Fibroblast of mammary gland (primary cell): ENCODE results near the gene RMC1.
A peak's percentile ranks its signal among the peaks of the same experiment; 100 is the strongest.

Source experiments
- DNase-seq: peaks from one replicate; pipeline ENCODE4 v3.0.0-alpha.2; 2010; ENCODE audit warnings: low read depth
- H3K4me3 ChIP-seq: 2 replicates; pipeline ENCODE4 v1.5.1; 2011; ENCODE audit warnings: low read depth, mild to moderate bottlenecking, low read length, moderate library complexity; ENCODE audit not compliant: control insufficient read depth
- TF ChIP-seq, protein P1 (sequence below): conservative IDR thresholded peaks from 2 replicates; pipeline ENCODE4 v1.5.1; 2011; ENCODE audit warnings: low read depth, low read length, inconsistent platforms; ENCODE audit not compliant: control insufficient read depth, insufficient read depth

The RMC1 gene

DNA sequence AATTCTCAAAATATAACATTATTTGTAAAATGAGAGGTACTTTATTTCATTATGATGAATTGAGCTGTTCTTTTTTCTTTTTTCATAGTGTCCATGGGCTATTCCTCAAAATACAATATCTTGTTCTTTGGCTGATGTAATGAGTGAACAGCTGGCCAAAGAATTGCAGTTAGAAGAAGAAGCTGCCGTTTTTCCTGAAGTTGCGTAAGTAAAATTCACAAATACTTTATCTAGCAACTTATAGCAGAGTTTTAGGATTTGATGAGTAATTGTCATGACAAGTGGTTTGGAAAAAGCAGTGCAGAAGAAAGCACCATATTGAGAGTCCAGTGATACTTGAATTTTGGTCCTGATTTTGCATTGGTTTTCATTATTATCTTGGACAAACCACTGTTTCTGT lies 40.4 kb upstream of the RMC1 start:
- TF ChIP-seq, protein P1, sequence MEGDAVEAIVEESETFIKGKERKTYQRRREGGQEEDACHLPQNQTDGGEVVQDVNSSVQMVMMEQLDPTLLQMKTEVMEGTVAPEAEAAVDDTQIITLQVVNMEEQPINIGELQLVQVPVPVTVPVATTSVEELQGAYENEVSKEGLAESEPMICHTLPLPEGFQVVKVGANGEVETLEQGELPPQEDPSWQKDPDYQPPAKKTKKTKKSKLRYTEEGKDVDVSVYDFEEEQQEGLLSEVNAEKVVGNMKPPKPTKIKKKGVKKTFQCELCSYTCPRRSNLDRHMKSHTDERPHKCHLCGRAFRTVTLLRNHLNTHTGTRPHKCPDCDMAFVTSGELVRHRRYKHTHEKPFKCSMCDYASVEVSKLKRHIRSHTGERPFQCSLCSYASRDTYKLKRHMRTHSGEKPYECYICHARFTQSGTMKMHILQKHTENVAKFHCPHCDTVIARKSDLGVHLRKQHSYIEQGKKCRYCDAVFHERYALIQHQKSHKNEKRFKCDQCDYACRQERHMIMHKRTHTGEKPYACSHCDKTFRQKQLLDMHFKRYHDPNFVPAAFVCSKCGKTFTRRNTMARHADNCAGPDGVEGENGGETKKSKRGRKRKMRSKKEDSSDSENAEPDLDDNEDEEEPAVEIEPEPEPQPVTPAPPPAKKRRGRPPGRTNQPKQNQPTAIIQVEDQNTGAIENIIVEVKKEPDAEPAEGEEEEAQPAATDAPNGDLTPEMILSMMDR: no peak
- H3K4me3 ChIP-seq: no peak overlapping the region
- DNase-seq: peak; percentile 51

DNA sequence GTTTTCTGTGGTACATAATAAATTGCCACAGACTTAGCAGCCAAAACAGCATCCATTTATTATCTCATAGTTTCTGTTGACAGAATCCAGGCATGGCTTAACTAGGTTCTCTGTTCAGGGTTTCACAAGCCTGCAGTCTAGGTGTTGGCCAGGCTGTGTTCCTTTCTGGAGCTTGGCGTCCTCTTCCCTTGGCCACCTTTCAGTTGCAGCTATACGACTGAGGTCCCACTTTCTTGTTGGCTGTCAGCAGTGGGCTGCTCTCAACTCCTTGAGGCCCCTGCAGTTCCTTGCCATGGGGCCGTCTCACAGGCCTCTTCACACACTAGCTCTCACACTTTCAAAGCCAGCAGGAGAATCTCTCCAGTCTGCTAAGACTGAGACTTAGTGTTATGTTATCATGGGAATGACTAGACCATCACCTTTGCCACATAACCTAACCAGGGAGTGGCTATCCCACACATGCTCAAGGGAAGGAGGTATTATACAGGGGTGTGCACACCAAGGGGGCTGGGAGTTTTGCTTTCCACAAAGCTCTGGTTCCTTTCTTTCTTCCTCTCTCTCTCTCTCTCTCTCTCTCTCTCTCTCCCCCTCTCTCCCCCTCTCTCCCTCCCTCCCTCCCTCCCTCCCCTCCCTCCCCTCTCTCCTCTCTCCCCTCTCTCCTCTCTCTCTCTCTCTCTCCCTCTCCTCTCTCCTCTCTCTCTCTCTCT lies 34.4 kb upstream of the RMC1 start:
- TF ChIP-seq, protein P1: no peak
- no peak overlapping the region for H3K4me3 ChIP-seq
- DNase-seq: no peak

DNA sequence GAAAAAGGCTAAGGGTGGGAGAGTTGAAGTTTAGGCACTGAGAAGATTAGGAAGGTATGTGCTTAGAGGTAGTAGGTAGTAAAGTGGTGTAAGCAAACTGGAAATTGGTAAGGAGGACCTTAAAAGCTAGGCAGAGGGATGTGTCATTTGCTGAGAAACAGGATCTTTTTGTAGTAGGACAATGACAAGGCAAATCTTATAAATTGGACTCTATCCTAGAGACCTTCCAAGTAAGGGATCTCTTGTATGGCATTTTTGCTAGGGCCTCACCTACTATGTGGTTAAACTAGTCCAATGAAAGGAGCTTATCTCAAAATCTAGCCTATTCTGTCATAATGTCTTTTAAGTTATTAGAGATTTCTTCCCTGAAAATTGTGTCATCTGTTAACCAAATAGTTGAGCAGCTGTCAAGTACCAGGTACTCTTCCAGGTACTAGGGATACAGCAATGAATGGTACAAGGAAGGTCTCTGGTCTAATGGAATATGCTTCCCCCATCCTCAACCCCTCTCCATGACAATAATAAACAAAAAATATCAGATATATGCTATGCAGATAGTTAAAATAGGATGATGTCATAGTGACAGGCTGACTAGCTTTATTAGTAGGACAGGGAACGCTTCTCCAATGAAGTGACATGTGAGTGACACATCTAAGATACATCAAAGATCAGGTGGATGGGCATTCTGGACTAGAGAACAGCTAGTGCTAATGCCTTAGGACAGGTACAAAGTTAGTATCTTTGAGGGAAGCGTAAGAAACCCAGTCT lies 32.5 kb upstream of the RMC1 start:
- no peak for DNase-seq
- TF ChIP-seq, protein P1: no peak
- H3K4me3 ChIP-seq: no peak overlapping the region

DNA sequence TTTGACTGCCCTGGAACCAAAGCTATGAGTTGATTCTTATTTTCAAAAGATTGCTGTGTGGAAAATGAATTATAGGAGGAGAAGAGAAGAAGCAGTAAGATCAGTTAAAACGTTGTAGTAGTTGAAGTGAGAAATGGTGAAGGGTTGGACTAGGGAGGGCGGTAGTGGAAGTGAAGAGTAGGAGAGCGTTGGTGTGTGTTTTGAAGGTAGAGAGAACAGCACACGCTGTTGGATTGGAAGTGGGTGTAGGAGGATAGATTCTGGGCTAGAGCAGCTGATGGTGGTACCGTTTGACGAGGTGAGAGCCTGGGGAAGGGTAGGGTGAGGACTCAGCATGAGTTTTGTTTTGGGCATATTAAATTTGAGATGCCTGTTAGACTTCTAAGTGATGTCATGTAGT lies 31.8 kb upstream of the RMC1 start:
- TF ChIP-seq, protein P1: no peak
- DNase-seq: no peak
- H3K4me3 ChIP-seq: no peak overlapping the region

DNA sequence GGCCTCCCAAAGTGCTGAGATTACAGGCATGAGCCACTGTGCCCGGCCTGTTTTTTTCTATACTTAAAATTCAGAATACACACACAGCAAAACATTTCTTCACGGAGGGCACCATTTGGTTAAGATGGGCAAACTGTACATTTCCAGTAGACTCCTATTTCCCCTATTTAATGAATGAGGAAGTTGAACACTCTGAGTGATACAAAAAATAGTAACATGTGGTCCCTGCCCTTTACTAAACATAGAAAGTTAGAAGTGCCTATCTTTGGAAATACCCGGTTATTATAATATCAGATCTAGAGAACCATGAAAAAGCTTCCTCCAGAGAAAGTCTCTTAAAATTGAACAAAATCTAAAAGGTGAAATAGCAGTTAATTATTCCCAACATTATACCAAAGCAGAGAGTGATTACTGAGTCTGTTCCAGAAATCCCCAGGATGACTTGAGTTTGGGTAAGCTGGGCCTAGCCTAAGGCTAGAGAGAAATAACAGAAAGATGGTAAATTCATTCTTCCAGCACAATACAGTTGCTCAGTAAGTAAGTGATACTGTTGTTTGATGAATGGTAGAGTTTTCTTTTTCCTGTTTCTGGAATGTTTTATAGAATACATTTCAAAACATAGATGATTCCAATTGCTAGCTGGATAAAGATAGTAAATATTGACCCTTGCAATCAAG lies 23.3 kb upstream of the RMC1 start:
- H3K4me3 ChIP-seq: no peak overlapping the region
- DNase-seq: no peak
- TF ChIP-seq, protein P1: no peak

DNA sequence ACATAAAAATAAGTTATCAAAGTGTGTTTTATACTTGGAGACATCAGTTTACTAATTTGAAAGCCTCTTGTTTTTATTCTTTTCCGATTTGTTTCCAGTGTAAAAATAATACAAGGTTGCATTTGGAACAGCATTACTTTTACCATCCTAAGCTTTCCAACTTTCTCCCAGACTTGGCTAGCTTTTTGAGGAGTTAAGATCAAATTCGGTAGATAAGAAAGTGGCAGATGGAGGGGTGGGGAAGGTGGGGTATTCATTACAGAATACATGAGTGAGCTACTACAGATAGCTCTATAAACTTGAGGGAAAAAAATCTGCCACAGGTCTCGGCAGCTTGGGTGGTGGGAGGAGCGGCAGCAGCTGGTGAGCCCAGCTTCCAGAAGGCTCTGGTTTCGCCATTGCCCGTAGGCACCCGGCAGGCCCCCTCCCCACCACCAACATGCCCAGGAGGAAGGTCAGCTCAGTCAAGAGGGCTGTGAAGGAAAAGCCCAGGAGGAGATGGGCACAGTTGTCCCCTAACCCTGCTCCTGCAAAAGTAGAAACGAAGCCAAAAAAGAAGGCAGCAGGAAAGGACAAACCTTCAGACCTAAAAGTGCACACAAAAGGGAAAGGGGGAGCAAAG lies 18.6 kb upstream of the RMC1 start:
- TF ChIP-seq, protein P1: no peak
- DNase-seq: no peak

More for the DNA sequence above, 18.6 kb upstream of the RMC1 start:
- H3K4me3 ChIP-seq: no peak overlapping the region
